Stomach (tissue), 4 donors: ENCODE data around the gene RNU6-1.

ENCODE experiments used
- EP300 ChIP-seq: sonication (generic); formaldehyde crosslinking; IDR thresholded peaks from one replicate; pipeline ENCODE4 v1.6.1; 2017; ENCODE audit warnings: antibody characterized with exemption
- POLR2A ChIP-seq, 4 donors: fragments of 450-650 bp; IDR thresholded peaks; one replicate each; pipeline ENCODE4 v1.6.1; 2016; ENCODE audit warnings: antibody characterized with exemption in 4 of 4, control low read depth in 2 of 4, mild to moderate bottlenecking in 1 of 4, moderate library complexity in 1 of 4
- POLR2AphosphoS5 ChIP-seq, 3 donors: sonication (generic); formaldehyde crosslinking; IDR thresholded peaks; one replicate each; pipeline ENCODE4 v1.6.1; 2016; ENCODE audit warnings: antibody characterized with exemption in 3 of 3
- TF ChIP-seq, protein P1 (sequence below), 7 experiments: fragments of 450-650 bp in 4 of 7; fragments of 200-600 bp in 3 of 7; sonication (generic) in 3 of 7; IDR thresholded peaks; one replicate each; pipeline ENCODE4 v1.5.1; 2016 to 2019; ENCODE audit warnings: antibody characterized with exemption in 7 of 7, control low read depth in 2 of 7, mild to moderate bottlenecking in 1 of 7

GRCh38 chr15:67879440-67880129 lies 39.7 kb upstream of the RNU6-1 start:
- TF ChIP-seq, protein P1, sequence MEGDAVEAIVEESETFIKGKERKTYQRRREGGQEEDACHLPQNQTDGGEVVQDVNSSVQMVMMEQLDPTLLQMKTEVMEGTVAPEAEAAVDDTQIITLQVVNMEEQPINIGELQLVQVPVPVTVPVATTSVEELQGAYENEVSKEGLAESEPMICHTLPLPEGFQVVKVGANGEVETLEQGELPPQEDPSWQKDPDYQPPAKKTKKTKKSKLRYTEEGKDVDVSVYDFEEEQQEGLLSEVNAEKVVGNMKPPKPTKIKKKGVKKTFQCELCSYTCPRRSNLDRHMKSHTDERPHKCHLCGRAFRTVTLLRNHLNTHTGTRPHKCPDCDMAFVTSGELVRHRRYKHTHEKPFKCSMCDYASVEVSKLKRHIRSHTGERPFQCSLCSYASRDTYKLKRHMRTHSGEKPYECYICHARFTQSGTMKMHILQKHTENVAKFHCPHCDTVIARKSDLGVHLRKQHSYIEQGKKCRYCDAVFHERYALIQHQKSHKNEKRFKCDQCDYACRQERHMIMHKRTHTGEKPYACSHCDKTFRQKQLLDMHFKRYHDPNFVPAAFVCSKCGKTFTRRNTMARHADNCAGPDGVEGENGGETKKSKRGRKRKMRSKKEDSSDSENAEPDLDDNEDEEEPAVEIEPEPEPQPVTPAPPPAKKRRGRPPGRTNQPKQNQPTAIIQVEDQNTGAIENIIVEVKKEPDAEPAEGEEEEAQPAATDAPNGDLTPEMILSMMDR (IDR thresholded peaks at IDR 0.05): no peak
- TF ChIP-seq POLR2AphosphoS5 (IDR thresholded peaks at IDR 0.05): no peak
- no peak for TF ChIP-seq EP300
- TF ChIP-seq POLR2A (IDR thresholded peaks at IDR 0.05): no peak
